ENCODE results near the gene ADORA1.

ADORA1 gene

GRCh38 chr1:203140743-203141520 is 13.4 kb downstream of the ADORA1 start:
- DNase-seq (ENCODE audit: low spot score), result no peak

GRCh38 chr1:203142124-203142523 is 14.6 kb downstream of the ADORA1 start:
- no peak for DNase-seq (ENCODE audit: low spot score)

GRCh38 chr1:203142684-203143408 is 15.3 kb downstream of the ADORA1 start:
- no peak for DNase-seq (ENCODE audit: low spot score)

GRCh38 chr1:203143641-203144040 is 16.1 kb downstream of the ADORA1 start:
- no peak for DNase-seq (ENCODE audit: low spot score)

- no peak for DNase-seq (ENCODE audit: low spot score)
Observed at GRCh38 chr1:203144661-203145060, 17.1 kb downstream of the ADORA1 start.

GRCh38 chr1:203145321-203146041 is 18.0 kb downstream of the ADORA1 start:
- no peak for DNase-seq (ENCODE audit: low spot score)

GRCh38 chr1:203146042-203146369 is 18.5 kb downstream of the ADORA1 start:
- DNase-seq (ENCODE audit: low spot score), result no peak

GRCh38 chr1:203146537-203146936 is 19.0 kb downstream of the ADORA1 start:
- DNase-seq (ENCODE audit: low spot score), result no peak

GRCh38 chr1:203147376-203147775 is 19.9 kb downstream of the ADORA1 start:
- DNase-seq (ENCODE audit: low spot score), result no peak

- no peak for DNase-seq (ENCODE audit: low spot score)
Observed at GRCh38 chr1:203148127-203148526, 20.6 kb downstream of the ADORA1 start.

GRCh38 chr1:203148579-203148978 is 21.1 kb downstream of the ADORA1 start:
- DNase-seq (ENCODE audit: low spot score), result no peak

GRCh38 chr1:203149188-203149840 is 21.8 kb downstream of the ADORA1 start:
- DNase-seq (ENCODE audit: low spot score), result no peak

GRCh38 chr1:203150511-203151297 is 23.2 kb downstream of the ADORA1 start:
- DNase-seq (ENCODE audit: low spot score), result no peak

GRCh38 chr1:203151362-203152157 is 24.0 kb downstream of the ADORA1 start:
- no peak for DNase-seq (ENCODE audit: low spot score)

- DNase-seq (ENCODE audit: low spot score), result peak; percentile 70
Observed at GRCh38 chr1:203152158-203153034, 24.9 kb downstream of the ADORA1 start.

GRCh38 chr1:203153051-203153988 is 25.8 kb downstream of the ADORA1 start:
- DNase-seq (ENCODE audit: low spot score), result no peak

- DNase-seq (ENCODE audit: low spot score), result peak; percentile 52
Observed at GRCh38 chr1:203153989-203154821, 26.7 kb downstream of the ADORA1 start.

GRCh38 chr1:203156280-203156679 is 28.8 kb downstream of the ADORA1 start:
- DNase-seq (ENCODE audit: low spot score), result no peak

Data from AG08395 (cell line).